AG04449 (cell line): ENCODE results near the gene MLNR.

Experiments used
- CTCF ChIA-PET: fragments of 350-600 bp; formaldehyde crosslinking; extraction: SDS; loops from one replicate; lab custom pipeline; 2021; ENCODE audit warnings: antibody characterized with exemption; lab: Yijun Ruan, JAX
- POLR2A ChIA-PET: fragments of 400-600, 350-600 bp; formaldehyde crosslinking; extraction: SDS; loops from one replicate; lab custom pipeline; 2020; ENCODE audit warnings: antibody characterized with exemption, inconsistent platforms; lab: Yijun Ruan, JAX
- DNase-seq: peaks from one replicate; pipeline ENCODE4 v3.0.0-alpha.2; 2010; ENCODE audit warnings: low read depth, low spot score
- H3K4me3 ChIP-seq: 2 replicates; pipeline ENCODE4 v1.5.1; 2011; ENCODE audit warnings: low read depth, mild to moderate bottlenecking, control low read depth, low read length
- CTCF ChIP-seq: IDR thresholded peaks from one replicate; pipeline ENCODE4 v1.5.1; 2011; ENCODE audit warnings: mild to moderate bottlenecking, moderate library complexity, low read length, control low read depth, inconsistent platforms; ENCODE audit not compliant: insufficient read depth; ENCODE audit errors: missing control alignments

The MLNR gene

GRCh38 chr13:49219647-49220035 is 497 bp upstream of the MLNR start:
- H3K4me3 ChIP-seq, result peak overlapping the region; percentile 36
- TF ChIP-seq CTCF, result no peak
- CTCF ChIA-PET, result interaction anchor here (0.5 to 1.7 kb wide), 6 partner anchors 11 to 61 kb away, joined by 3 to 6 read pairs (median 3); no protein-coding TSS in a partner anchor
- DNase-seq, result no peak
- POLR2A ChIA-PET, result no interaction called here

DNA sequence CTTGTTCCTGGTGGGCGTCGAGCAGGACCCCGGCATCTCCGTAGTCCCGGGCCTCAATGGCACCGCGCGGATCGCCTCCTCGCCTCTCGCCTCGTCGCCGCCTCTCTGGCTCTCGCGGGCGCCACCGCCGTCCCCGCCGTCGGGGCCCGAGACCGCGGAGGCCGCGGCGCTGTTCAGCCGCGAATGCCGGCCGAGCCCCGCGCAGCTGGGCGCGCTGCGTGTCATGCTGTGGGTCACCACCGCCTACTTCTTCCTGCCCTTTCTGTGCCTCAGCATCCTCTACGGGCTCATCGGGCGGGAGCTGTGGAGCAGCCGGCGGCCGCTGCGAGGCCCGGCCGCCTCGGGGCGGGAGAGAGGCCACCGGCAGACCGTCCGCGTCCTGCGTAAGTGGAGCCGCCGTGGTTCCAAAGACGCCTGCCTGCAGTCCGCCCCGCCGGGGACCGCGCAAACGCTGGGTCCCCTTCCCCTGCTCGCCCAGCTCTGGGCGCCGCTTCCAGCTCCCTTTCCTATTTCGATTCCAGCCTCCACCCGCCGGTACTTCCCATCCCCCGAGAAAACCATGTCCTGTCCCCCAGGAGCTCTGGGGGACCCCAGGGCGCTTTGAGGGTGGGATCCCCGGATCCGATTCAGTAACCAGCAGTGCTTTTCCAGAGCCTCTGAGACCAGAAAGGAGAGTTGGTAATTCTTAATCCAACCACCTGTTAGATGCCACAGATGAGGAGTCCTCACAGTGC is 885 bp downstream of the MLNR start:
- ChIA-PET CTCF (interaction anchor here (0.7 to 0.8 kb wide), 4 partner anchors 11 to 61 kb away, joined by 3 read pairs; no protein-coding TSS in a partner anchor), POLR2A (no interaction called here)
- no peak for TF ChIP-seq CTCF
- no peak for DNase-seq
- no peak overlapping the region; the same call in 1 of the 2 replicates for H3K4me3 ChIP-seq

DNA sequence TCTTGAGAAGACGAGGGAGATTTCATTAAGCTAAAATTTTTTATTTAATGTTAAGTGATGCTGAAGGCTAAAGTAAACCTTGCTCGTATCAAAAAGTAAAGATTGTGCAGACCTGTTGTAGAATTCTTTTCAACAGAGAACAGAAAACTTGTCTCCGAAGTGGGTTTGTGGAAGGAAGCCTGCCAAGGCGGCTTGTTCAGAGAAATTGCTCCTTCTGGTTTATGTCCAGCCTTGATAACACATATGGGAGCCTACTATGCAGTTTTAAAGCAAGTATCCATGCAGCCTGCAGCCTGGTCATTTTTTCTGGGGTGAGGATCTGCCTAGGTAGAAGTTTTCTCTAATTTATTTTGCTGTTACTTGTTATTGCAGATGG is 1.4 kb downstream of the MLNR start:
- POLR2A ChIA-PET, result no interaction called here
- no peak overlapping the region for H3K4me3 ChIP-seq
- CTCF ChIA-PET, result interaction anchor here (0.7 to 0.8 kb wide), 4 partner anchors 12 to 60 kb away, joined by 3 read pairs; no protein-coding TSS in a partner anchor
- no peak for DNase-seq
- no peak for TF ChIP-seq CTCF

- POLR2A ChIA-PET, result no interaction called here
- H3K4me3 ChIP-seq, result no peak overlapping the region
- CTCF ChIA-PET, result no interaction called here
- TF ChIP-seq CTCF, result no peak
- no peak for DNase-seq
Measured at GRCh38 chr13:49225223-49226042, 5.3 kb downstream of the MLNR start.

- TF ChIP-seq CTCF, result no peak
- ChIA-PET CTCF (interaction anchor here (1.0 kb wide), 1 partner anchor 54 kb away, joined by 4 read pairs; no protein-coding TSS in a partner anchor), POLR2A (no interaction called here)
- no peak for DNase-seq
- no peak overlapping the region for H3K4me3 ChIP-seq
Measured at GRCh38 chr13:49226613-49227012, 6.5 kb downstream of the MLNR start.

GRCh38 chr13:49234741-49235140 is 14.6 kb downstream of the MLNR start:
- DNase-seq, result no peak
- ChIA-PET POLR2A (no interaction called here), CTCF (no interaction called here)
- TF ChIP-seq CTCF, result no peak
- no peak overlapping the region for H3K4me3 ChIP-seq
